Sigmoid colon (tissue), 4 donors: ENCODE measurements around the gene MYO3A.

Source experiments
- POLR2AphosphoS5 ChIP-seq, 4 donors: sonication (generic); formaldehyde crosslinking; IDR thresholded peaks; one replicate each; pipeline ENCODE4 v1.6.1; 2017; ENCODE audit warnings: antibody characterized with exemption in 4 of 4
- TF ChIP-seq, protein P1 (sequence below), 4 experiments: fragments of 450-650 bp in 3 of 4; fragments of 200-600 bp in 1 of 4; IDR thresholded peaks; one replicate each; pipeline ENCODE4 v1.5.1; 2016 to 2019; ENCODE audit warnings: antibody characterized with exemption in 4 of 4, mild to moderate bottlenecking in 3 of 4, moderate library complexity in 2 of 4

- TF ChIP-seq, protein P1, sequence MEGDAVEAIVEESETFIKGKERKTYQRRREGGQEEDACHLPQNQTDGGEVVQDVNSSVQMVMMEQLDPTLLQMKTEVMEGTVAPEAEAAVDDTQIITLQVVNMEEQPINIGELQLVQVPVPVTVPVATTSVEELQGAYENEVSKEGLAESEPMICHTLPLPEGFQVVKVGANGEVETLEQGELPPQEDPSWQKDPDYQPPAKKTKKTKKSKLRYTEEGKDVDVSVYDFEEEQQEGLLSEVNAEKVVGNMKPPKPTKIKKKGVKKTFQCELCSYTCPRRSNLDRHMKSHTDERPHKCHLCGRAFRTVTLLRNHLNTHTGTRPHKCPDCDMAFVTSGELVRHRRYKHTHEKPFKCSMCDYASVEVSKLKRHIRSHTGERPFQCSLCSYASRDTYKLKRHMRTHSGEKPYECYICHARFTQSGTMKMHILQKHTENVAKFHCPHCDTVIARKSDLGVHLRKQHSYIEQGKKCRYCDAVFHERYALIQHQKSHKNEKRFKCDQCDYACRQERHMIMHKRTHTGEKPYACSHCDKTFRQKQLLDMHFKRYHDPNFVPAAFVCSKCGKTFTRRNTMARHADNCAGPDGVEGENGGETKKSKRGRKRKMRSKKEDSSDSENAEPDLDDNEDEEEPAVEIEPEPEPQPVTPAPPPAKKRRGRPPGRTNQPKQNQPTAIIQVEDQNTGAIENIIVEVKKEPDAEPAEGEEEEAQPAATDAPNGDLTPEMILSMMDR (IDR thresholded peaks at IDR 0.05): no peak
- no peak for TF ChIP-seq POLR2AphosphoS5 (IDR thresholded peaks at IDR 0.05)
Observed at GRCh38 chr10:25982107-25982506, 48.1 kb downstream of the MYO3A start.
